ENCODE results near the gene RANBP17.

GRCh38 chr5:171315386-171315891 lies 453.6 kb downstream of the RANBP17 start:
- TF ChIP-seq CTCF (IDR thresholded peaks at IDR 0.05) (no peak), POLR2A (IDR thresholded peaks at IDR 0.05) (no peak)
